Activated T-cell treated with anti-CD3 and anti-CD28 coated beads, Interleukin-2, amount 50 U/mL, for 1 hour (primary cell): ENCODE results near the gene NDRG2.
"Not testable (repeated sequence)": the region's sequence is repeated elsewhere in the genome, so short reads cannot be mapped to it uniquely, and the experiment has no call there.

Experiments
- DNase-seq: peaks from one replicate; pipeline ENCODE4 v3.0.0-alpha.2; 2020

NDRG2 gene

GRCh38 chr14:21055432-21056117, 30.7 kb upstream of the NDRG2 start:
- no peak for DNase-seq

- DNase-seq: no peak
Measured at GRCh38 chr14:21054768-21055145, 29.9 kb upstream of the NDRG2 start.

GRCh38 chr14:21054123-21054767, 29.4 kb upstream of the NDRG2 start:
- DNase-seq: no peak

- no peak for DNase-seq
Measured at GRCh38 chr14:21053184-21054122, 28.6 kb upstream of the NDRG2 start.

GRCh38 chr14:21050597-21050996, 25.7 kb upstream of the NDRG2 start:
- DNase-seq: no peak

- DNase-seq: no peak
Measured at GRCh38 chr14:21049271-21049673, 24.4 kb upstream of the NDRG2 start.

GRCh38 chr14:21048638-21049037, 23.8 kb upstream of the NDRG2 start:
- DNase-seq: no peak

- DNase-seq: no peak
Measured at GRCh38 chr14:21047378-21047781, 22.5 kb upstream of the NDRG2 start.

- no peak for DNase-seq
Measured at GRCh38 chr14:21043974-21044618, 19.2 kb upstream of the NDRG2 start.

GRCh38 chr14:21043387-21043973, 18.6 kb upstream of the NDRG2 start:
- DNase-seq: no peak

- DNase-seq: no peak
Measured at GRCh38 chr14:21042918-21043317, 18.1 kb upstream of the NDRG2 start.

- no peak for DNase-seq
Measured at GRCh38 chr14:21041676-21042433, 17.0 kb upstream of the NDRG2 start, which contains the start of gene RNASE7. TSS of gene RNASE7 (plus strand) at chr14:21042362. CDS start at chr14:21042993, 631 bp downstream.

GRCh38 chr14:21040941-21041340, 16.1 kb upstream of the NDRG2 start:
- not testable (repeated sequence) for DNase-seq

GRCh38 chr14:21040370-21040925, 15.6 kb upstream of the NDRG2 start:
- no peak for DNase-seq

GRCh38 chr14:21039585-21040369, 14.9 kb upstream of the NDRG2 start:
- DNase-seq: no peak

GRCh38 chr14:21038441-21039422, 13.9 kb upstream of the NDRG2 start:
- no peak for DNase-seq

GRCh38 chr14:21037156-21037555, 12.3 kb upstream of the NDRG2 start:
- DNase-seq: no peak

GRCh38 chr14:21036751-21037150, 11.9 kb upstream of the NDRG2 start:
- no peak for DNase-seq

- DNase-seq: no peak
Measured at GRCh38 chr14:21034707-21035106, 9.8 kb upstream of the NDRG2 start, which contains the start of gene RNASE13. TSS of gene RNASE13 (minus strand) at chr14:21034807. CDS start at chr14:21034288, 519 bp downstream.
